GM18508 (cell line): ENCODE data around the gene LSP1.

Source experiments
- ATAC-seq: cut with Tn5 transposase; IDR thresholded peaks from one replicate; pipeline ENCODE4 v1.9.1; 2021; ENCODE audit warnings: moderate number of reproducible peaks; ENCODE audit not compliant: insufficient read depth, unreplicated experiment

Gene LSP1

GRCh38 chr11:1836011-1836945 lies 16.6 kb upstream of the LSP1 start:
- ATAC-seq: no peak

- ATAC-seq: no peak
Observed at GRCh38 chr11:1837171-1838076, 15.5 kb upstream of the LSP1 start.

GRCh38 chr11:1838077-1838425 lies 14.8 kb upstream of the LSP1 start:
- no peak for ATAC-seq

- no peak for ATAC-seq
Observed at GRCh38 chr11:1838426-1839144, 14.3 kb upstream of the LSP1 start, which contains the start of gene TNNI2. TSS of gene TNNI2 (plus strand) at chr11:1838981. CDS start at chr11:1839697, 716 bp downstream.

GRCh38 chr11:1839204-1839923 lies 13.5 kb upstream of the LSP1 start:
- ATAC-seq: no peak

GRCh38 chr11:1839924-1840779 lies 12.7 kb upstream of the LSP1 start:
- no peak for ATAC-seq

- ATAC-seq: no peak
Observed at GRCh38 chr11:1840780-1841480, 12.0 kb upstream of the LSP1 start.

GRCh38 chr11:1841511-1842148 lies 11.3 kb upstream of the LSP1 start:
- no peak for ATAC-seq

GRCh38 chr11:1842149-1843097 lies 10.5 kb upstream of the LSP1 start:
- no peak for ATAC-seq

- no peak for ATAC-seq
Observed at GRCh38 chr11:1843098-1843473, 9.8 kb upstream of the LSP1 start.

GRCh38 chr11:1843796-1844195 lies 9.1 kb upstream of the LSP1 start:
- ATAC-seq: no peak

GRCh38 chr11:1844221-1845094 lies 8.4 kb upstream of the LSP1 start:
- no peak for ATAC-seq

GRCh38 chr11:1845095-1845429 lies 7.8 kb upstream of the LSP1 start:
- ATAC-seq: no peak

- ATAC-seq: no peak
Observed at GRCh38 chr11:1845561-1846452, 7.1 kb upstream of the LSP1 start.

GRCh38 chr11:1846453-1846932 lies 6.4 kb upstream of the LSP1 start:
- no peak for ATAC-seq
